ENCODE measurements around the gene LAMB4.

DNA sequence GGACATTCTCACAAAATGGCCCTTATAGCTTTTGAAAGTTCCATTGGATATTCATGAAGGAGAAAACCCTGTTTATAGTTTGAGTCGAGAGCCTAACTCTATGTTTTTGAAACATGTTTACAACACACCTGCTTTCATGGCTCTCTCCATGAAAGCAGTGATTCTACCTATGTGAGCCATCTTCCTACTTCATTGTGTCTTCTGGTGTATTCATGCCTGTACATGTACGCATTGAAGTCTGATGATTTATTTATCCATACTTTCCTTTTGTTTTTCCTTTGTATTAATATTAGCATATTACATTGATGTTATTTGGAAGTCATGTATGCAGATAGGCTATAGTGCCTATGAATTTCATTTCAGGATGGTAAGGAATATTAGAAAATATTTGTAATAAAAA lies 58.0 kb downstream of the LAMB4 start:
- TF ChIP-seq POLR2A (IDR thresholded peaks at IDR 0.05) = no peak
- TF ChIP-seq, protein P1, sequence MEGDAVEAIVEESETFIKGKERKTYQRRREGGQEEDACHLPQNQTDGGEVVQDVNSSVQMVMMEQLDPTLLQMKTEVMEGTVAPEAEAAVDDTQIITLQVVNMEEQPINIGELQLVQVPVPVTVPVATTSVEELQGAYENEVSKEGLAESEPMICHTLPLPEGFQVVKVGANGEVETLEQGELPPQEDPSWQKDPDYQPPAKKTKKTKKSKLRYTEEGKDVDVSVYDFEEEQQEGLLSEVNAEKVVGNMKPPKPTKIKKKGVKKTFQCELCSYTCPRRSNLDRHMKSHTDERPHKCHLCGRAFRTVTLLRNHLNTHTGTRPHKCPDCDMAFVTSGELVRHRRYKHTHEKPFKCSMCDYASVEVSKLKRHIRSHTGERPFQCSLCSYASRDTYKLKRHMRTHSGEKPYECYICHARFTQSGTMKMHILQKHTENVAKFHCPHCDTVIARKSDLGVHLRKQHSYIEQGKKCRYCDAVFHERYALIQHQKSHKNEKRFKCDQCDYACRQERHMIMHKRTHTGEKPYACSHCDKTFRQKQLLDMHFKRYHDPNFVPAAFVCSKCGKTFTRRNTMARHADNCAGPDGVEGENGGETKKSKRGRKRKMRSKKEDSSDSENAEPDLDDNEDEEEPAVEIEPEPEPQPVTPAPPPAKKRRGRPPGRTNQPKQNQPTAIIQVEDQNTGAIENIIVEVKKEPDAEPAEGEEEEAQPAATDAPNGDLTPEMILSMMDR (IDR thresholded peaks at IDR 0.05 in 8 of 11, conservative IDR thresholded peaks at IDR 0.05 in 3 of 11) = no peak
